Hepatocyte (in vitro differentiated cells): ENCODE results near the gene AGPS. TPM values are rescaled to one million over a fixed set of nuclear protein-coding genes. Genes with fewer than 3 reads are reported as not detected.
"Not testable (repeated sequence)": the region's sequence is repeated elsewhere in the genome, so short reads cannot be mapped to it uniquely, and the experiment has no call there.

Source experiments
- DNase-seq: peaks from one replicate; pipeline ENCODE4 v3.0.0-alpha.2; 2016; ENCODE audit warnings: low spot score
- H2AFZ ChIP-seq: fragments of 200-600 bp; sonication (generic); 2 replicates; pipeline ENCODE4 v1.6.0; 2016; ENCODE audit warnings: antibody characterized with exemption, mild to moderate bottlenecking
- H3K27ac ChIP-seq: fragments of 200-600 bp; sonication (generic); 2 replicates; pipeline ENCODE4 v1.5.1; 2016; ENCODE audit warnings: mild to moderate bottlenecking
- H3K27me3 ChIP-seq: fragments of 200-600 bp; sonication (generic); 2 replicates; pipeline ENCODE4 v1.6.1; 2016
- H3K36me3 ChIP-seq: fragments of 200-600 bp; sonication (generic); replicated peaks from 2 replicates; pipeline ENCODE4 v1.5.1; 2016; ENCODE audit warnings: low read depth; ENCODE audit not compliant: insufficient read depth
- H3K4me1 ChIP-seq: fragments of 200-600 bp; sonication (generic); 2 replicates; pipeline ENCODE4 v1.5.1; 2016; ENCODE audit warnings: mild to moderate bottlenecking, moderate library complexity; ENCODE audit not compliant: insufficient read depth
- H3K4me2 ChIP-seq: fragments of 200-600 bp; sonication (generic); 2 replicates; pipeline ENCODE4 v1.6.0; 2016
- H3K4me3 ChIP-seq: fragments of 200-600 bp; sonication (generic); 2 replicates; pipeline ENCODE4 v1.5.1; 2016; ENCODE audit warnings: mild to moderate bottlenecking
- H3K79me2 ChIP-seq: fragments of 200-600 bp; sonication (generic); 2 replicates; pipeline ENCODE4 v1.6.0; 2017; ENCODE audit warnings: mild to moderate bottlenecking
- H3K9me2 ChIP-seq: fragments of 200-600 bp; sonication (generic); replicated peaks from 2 replicates; pipeline ENCODE4 v1.6.0; 2017; ENCODE audit warnings: mild to moderate bottlenecking; ENCODE audit not compliant: insufficient read depth
- H3K9me3 ChIP-seq: fragments of 200-600 bp; sonication (generic); 2 replicates; pipeline ENCODE4 v1.5.1; 2016; ENCODE audit warnings: low read depth, mild to moderate bottlenecking
- H4K20me1 ChIP-seq: fragments of 200-600 bp; sonication (generic); 2 replicates; pipeline ENCODE4 v1.6.0; 2016; ENCODE audit warnings: mild to moderate bottlenecking; ENCODE audit not compliant: insufficient read depth, poor library complexity, severe bottlenecking
- CTCF ChIP-seq: fragments of 200-600 bp; sonication (generic); IDR thresholded peaks from 2 replicates; pipeline ENCODE4 v1.5.1; 2016; ENCODE audit warnings: antibody characterized with exemption, mild to moderate bottlenecking; ENCODE audit not compliant: poor library complexity
- EZH2 ChIP-seq: fragments of 200-600 bp; sonication (generic); IDR thresholded peaks from 2 replicates; pipeline ENCODE4 v1.6.1; 2016; ENCODE audit warnings: antibody characterized with exemption, mild to moderate bottlenecking, borderline replicate concordance
- EZH2phosphoT487 ChIP-seq: fragments of 200-600 bp; sonication (generic); IDR thresholded peaks from one replicate; pipeline ENCODE4 v1.6.1; 2018; ENCODE audit warnings: antibody characterized with exemption, mild to moderate bottlenecking, low read depth, moderate library complexity; ENCODE audit not compliant: unreplicated experiment, severe bottlenecking
- WGBS: methylation state at CpG from one replicate; pipeline ENCODE4 v1.1.6; 2016; ENCODE audit warnings: low lambda C conversion rate; ENCODE audit errors: missing lambda C conversion rate; 5-methylcytosine and 5-hydroxymethylcytosine counted together
- polyA plus RNA-seq: library from polyadenylated mRNA; unstranded; fragments of >200 nt; fragmentation: Nextera tagmentation; extraction: Ambion mirVana; gene quantifications from 2 replicates; pipeline ENCODE4 v1.2.1, GENCODE V29; 2016
- total RNA-seq: library from RNA; depleted of rRNA; stranded (reverse); fragments of >200 nt; gene quantifications from 2 replicates; pipeline ENCODE4 v1.2.3, GENCODE V29; 2014

Gene AGPS
- total and polyA plus RNA-seq, 2 experiments from 2014 or later: 26.6 to 36.1 TPM

- no peaks in the 10 kb centered on the region for H3K27me3 ChIP-seq
- no peak overlapping the region for H3K4me3 ChIP-seq
- H4K20me1 ChIP-seq: peaks cover 12% of the 10 kb centered on the region
- WGBS: 80% methylated on average over 2 of the region's 2 CpGs
- peaks cover 100% of the 10 kb centered on the region for H3K79me2 ChIP-seq
- peaks cover 9% of the 10 kb centered on the region for H3K4me1 ChIP-seq
- H3K36me3 ChIP-seq: no peaks in the 10 kb centered on the region
- H3K9me3 ChIP-seq: no peaks in the 10 kb centered on the region
- H2AFZ ChIP-seq: no peak overlapping the region
- H3K9me2 ChIP-seq: no peaks in the 10 kb centered on the region
- no peak overlapping the region for H3K27ac ChIP-seq
- TF ChIP-seq EZH2phosphoT487 (no peak), EZH2 (no peak), CTCF (no peak)
- H3K4me2 ChIP-seq: no peak overlapping the region
- DNase-seq: no peak
Measured at GRCh38 chr2:177405029-177405692, 12.6 kb downstream of the AGPS start.

GRCh38 chr2:177406182-177406581 is 13.6 kb downstream of the AGPS start:
- Histone ChIP-seq H3K9me3 (no peaks in the 10 kb centered on the region), H3K9me2 (no peaks in the 10 kb centered on the region)

GRCh38 chr2:177407031-177407430 is 14.5 kb downstream of the AGPS start:
- H3K9me3 ChIP-seq: no peaks in the 10 kb centered on the region
- no peaks in the 10 kb centered on the region for H3K27me3 ChIP-seq
- no peaks in the 10 kb centered on the region for H3K9me2 ChIP-seq
- no peak overlapping the region for H3K4me2 ChIP-seq
- H2AFZ ChIP-seq: no peak overlapping the region
- H4K20me1 ChIP-seq: peaks cover 12% of the 10 kb centered on the region
- no peak for DNase-seq
- no peak overlapping the region for H3K27ac ChIP-seq
- TF ChIP-seq CTCF (no peak), EZH2 (no peak)
- H3K4me3 ChIP-seq: no peak overlapping the region
- 100% methylated on average over 2 of the region's 2 CpGs for WGBS
- H3K79me2 ChIP-seq: peaks cover 98% of the 10 kb centered on the region
- no peaks in the 10 kb centered on the region for H3K36me3 ChIP-seq
- peaks cover 9% of the 10 kb centered on the region for H3K4me1 ChIP-seq

More at GRCh38 chr2:177406182-177406581, 13.6 kb downstream of the AGPS start:
- no peak overlapping the region for H3K4me2 ChIP-seq
- WGBS: 94% methylated on average over 1 of the region's 1 CpG
- no peaks in the 10 kb centered on the region for H3K36me3 ChIP-seq
- H3K4me3 ChIP-seq: no peak overlapping the region
- H3K79me2 ChIP-seq: peaks cover 99% of the 10 kb centered on the region
- H3K4me1 ChIP-seq: peaks cover 9% of the 10 kb centered on the region
- no peak for TF ChIP-seq EZH2
- no peak for TF ChIP-seq EZH2phosphoT487
- TF ChIP-seq CTCF: no peak
- H3K27ac ChIP-seq: no peak overlapping the region
- peaks cover 12% of the 10 kb centered on the region for H4K20me1 ChIP-seq
- H2AFZ ChIP-seq: no peak overlapping the region
- DNase-seq: no peak
- no peaks in the 10 kb centered on the region for H3K27me3 ChIP-seq

- not testable (repeated sequence) for H2AFZ ChIP-seq, DNase-seq, H3K4me2 ChIP-seq, H3K4me3 ChIP-seq, H3K9me3 ChIP-seq, H3K36me3 ChIP-seq, H3K4me1 ChIP-seq, H4K20me1 ChIP-seq, H3K9me2 ChIP-seq, H3K27ac ChIP-seq, H3K27me3 ChIP-seq
- peaks cover 83% of the 10 kb centered on the region for H3K79me2 ChIP-seq
- 95% methylated on average over 8 of the region's 8 CpGs for WGBS
Measured at GRCh38 chr2:177410629-177411028, 18.1 kb downstream of the AGPS start.
